WTC11 (cell line): ENCODE measurements around the gene CEP76. TPM values are rescaled to one million over a fixed set of nuclear protein-coding genes. Genes with fewer than 3 reads are reported as not detected.

Experiments
- ATAC-seq: fragments of 200-7000 bp; cut with Tn5 transposase; 2 replicates; pipeline ENCODE4 v1.10.0; 2021; ENCODE audit warnings: mild to moderate bottlenecking, moderate library complexity
- CTCF ChIA-PET: fragments of 300-600 bp; sonication (Branson Sonifier 250); formaldehyde crosslinking; loops from one replicate; lab custom pipeline; 2021; ENCODE audit warnings: antibody characterized with exemption; lab: Charles Lee
- POLR2A ChIA-PET: fragments of 350-600 bp; sonication (Branson Sonifier 250); formaldehyde crosslinking; loops from one replicate; lab custom pipeline; 2021; ENCODE audit warnings: antibody characterized with exemption; lab: Charles Lee
- DNase-seq: peaks from one replicate; pipeline ENCODE4 v3.0.0; 2021; ENCODE audit warnings: low spot score
- H3K27ac Mint-ChIP-seq: 2 replicates; pipeline ENCODE4 v1.8.0; 2021; ENCODE audit warnings: mixed read lengths
- H3K27me3 Mint-ChIP-seq: 2 replicates; pipeline ENCODE4 v1.8.0; 2021; ENCODE audit warnings: low read depth, mild to moderate bottlenecking, moderate library complexity, mixed read lengths
- H3K36me3 Mint-ChIP-seq: 2 replicates; pipeline ENCODE4 v1.8.0; 2021; ENCODE audit warnings: mixed read lengths
- H3K4me1 Mint-ChIP-seq: 2 replicates; pipeline ENCODE4 v1.8.0; 2022; ENCODE audit warnings: mixed read lengths
- H3K4me3 Mint-ChIP-seq: 2 replicates; pipeline ENCODE4 v1.8.0; 2021; ENCODE audit warnings: mild to moderate bottlenecking, moderate library complexity, mixed read lengths
- H3K9me3 Mint-ChIP-seq: 2 replicates; pipeline ENCODE4 v1.8.0; 2021; ENCODE audit warnings: mixed read lengths
- AFF4 ChIP-seq: sonication (generic); formaldehyde crosslinking; IDR thresholded peaks from 2 replicates; pipeline ENCODE4 v1.8.1; 2023; ENCODE audit warnings: mild to moderate bottlenecking, missing genetic modification reagents, borderline replicate concordance
- ATF6 ChIP-seq: sonication (generic); formaldehyde crosslinking; IDR thresholded peaks from 2 replicates; pipeline ENCODE4 v1.8.1; 2023; ENCODE audit warnings: mild to moderate bottlenecking, missing genetic modification reagents
- CBFB ChIP-seq: sonication (generic); formaldehyde crosslinking; IDR thresholded peaks from 2 replicates; pipeline ENCODE4 v1.8.1; 2022; ENCODE audit warnings: mild to moderate bottlenecking, low read depth, missing genetic modification reagents
- ELF4 ChIP-seq: sonication (generic); formaldehyde crosslinking; IDR thresholded peaks from 2 replicates; pipeline ENCODE4 v1.8.1; 2022; ENCODE audit warnings: low read depth, mild to moderate bottlenecking, moderate library complexity, missing genetic modification reagents
- FOXP4 ChIP-seq: sonication (generic); formaldehyde crosslinking; IDR thresholded peaks from 2 replicates; pipeline ENCODE4 v1.8.0; 2022; ENCODE audit warnings: mild to moderate bottlenecking, missing genetic modification reagents
- GRHL2 ChIP-seq: fragments of 250-450 bp; sonication (Bioruptor Pico); IDR thresholded peaks from 2 replicates; pipeline ENCODE4 v1.8.0; 2022; ENCODE audit warnings: mild to moderate bottlenecking, moderate library complexity; ENCODE audit not compliant: insufficient replicate concordance, severe bottlenecking
- HMGXB4 ChIP-seq: sonication (generic); formaldehyde crosslinking; IDR thresholded peaks from 2 replicates; pipeline ENCODE4 v1.8.1; 2023; ENCODE audit warnings: mild to moderate bottlenecking, moderate library complexity, missing genetic modification reagents
- JUN ChIP-seq: sonication (generic); formaldehyde crosslinking; IDR thresholded peaks from 2 replicates; pipeline ENCODE4 v1.8.0; 2023; ENCODE audit warnings: mild to moderate bottlenecking, missing genetic modification reagents
- MLX ChIP-seq: sonication (generic); formaldehyde crosslinking; IDR thresholded peaks from 2 replicates; pipeline ENCODE4 v1.8.1; 2023; ENCODE audit warnings: mild to moderate bottlenecking, missing genetic modification reagents, moderate library complexity
- RELA ChIP-seq: sonication (generic); formaldehyde crosslinking; IDR thresholded peaks from 2 replicates; pipeline ENCODE4 v1.8.1; 2022; ENCODE audit warnings: missing genetic modification reagents, mild to moderate bottlenecking, borderline replicate concordance
- USF2 ChIP-seq: sonication (generic); formaldehyde crosslinking; IDR thresholded peaks from 2 replicates; pipeline ENCODE4 v1.8.1; 2023; ENCODE audit warnings: mild to moderate bottlenecking, missing genetic modification reagents, moderate library complexity
- total RNA-seq: library from RNA; stranded (reverse); gene quantifications from 3 replicates; pipeline ENCODE4 v1.2.3, GENCODE V29; 2021

CEP76 gene
- total RNA-seq, 1 experiment from 2014 or later, result 16.9 TPM

- 0 out of 2 replicates have a peak, but pooled peaks have one; percentile 53 for TF ChIP-seq CBFB (CRISPR knock-in tag)
- no peak for TF ChIP-seq USF2 (CRISPR knock-in tag)
- no peak for TF ChIP-seq GRHL2 (CRISPR knock-in tag)
- TF ChIP-seq ATF6 (CRISPR knock-in tag), result no peak
- no peak; the same call in 1 of the 2 replicates for TF ChIP-seq FOXP4 (CRISPR knock-in tag)
- TF ChIP-seq AFF4 (CRISPR knock-in tag), result no peak
Measured at GRCh38 chr18:12657684-12658425, 44.7 kb downstream of the CEP76 start, which contains the start of gene SPIRE1 (continued).

- POLR2A ChIA-PET, result no interaction called here
- no peak overlapping the region for H3K27ac Mint-ChIP-seq
Measured at GRCh38 chr18:12656938-12657683, 45.4 kb downstream of the CEP76 start.

More at GRCh38 chr18:12656938-12657683, 45.4 kb downstream of the CEP76 start:
- ATAC-seq (peak; percentile 54), DNase-seq (peak; percentile 25)
- TF ChIP-seq JUN (CRISPR knock-in tag) (no peak), MLX (CRISPR knock-in tag) (no peak), ELF4 (CRISPR knock-in tag) (no peak), RELA (CRISPR knock-in tag) (0 out of 2 replicates have a peak, but pooled peaks have one; percentile 28), HMGXB4 (CRISPR knock-in tag) (peak; percentile 31), FOXP4 (CRISPR knock-in tag) (0 out of 2 replicates have a peak, but pooled peaks have one; percentile 23)
- peak overlapping the region; percentile 68 for H3K4me3 Mint-ChIP-seq
- H3K36me3 Mint-ChIP-seq, result 0 out of 2 replicates have a peak, but pooled peaks cover 3% of the 10 kb centered on the region
- CTCF ChIA-PET, result interaction anchor here (0.6 kb wide), 2 partner anchors 109 to 142 kb away, joined by 3 read pairs; no protein-coding TSS in a partner anchor
- peaks cover 23% of the 10 kb centered on the region for H3K27me3 Mint-ChIP-seq
- peaks cover 44% of the 10 kb centered on the region for H3K4me1 Mint-ChIP-seq
- H3K9me3 Mint-ChIP-seq, result no peaks in the 10 kb centered on the region
